ENCODE data around the gene TANK. TPM values are rescaled to one million over a fixed set of nuclear protein-coding genes. Genes with fewer than 3 reads are reported as not detected.

The TANK gene
- total and polyA plus RNA-seq, 2 of the 8 experiments (the other 6 are each of a cell fraction or from before 2014, with no cell fraction given), result 7.0 to 26.1 TPM

GRCh38 chr2:161239326-161240109, 79.3 kb downstream of the TANK start:
- peak in 1 of 2 experiments; percentile 73 for DNase-seq (ENCODE audit: low read depth in 1 of 2, low spot score in 2 of 2)
- no peak overlapping the region for H4K5ac ChIP-seq (ENCODE audit: insufficient read length, low read depth, low read length)
- H4K8ac ChIP-seq (ENCODE audit: extremely low read depth, insufficient read depth, low read length), result no peak overlapping the region
- H3K27ac ChIP-seq (ENCODE audit: low read depth, low read length), result no peak overlapping the region
- ChIA-PET CTCF (ENCODE audit: partially characterized antibody) (interaction anchor here (1.2 to 2.7 kb wide), 5 partner anchors 7 to 16 kb away, joined by 3 to 20 read pairs (median 7); no protein-coding TSS in a partner anchor), POLR2A (ENCODE audit: partially characterized antibody) (interaction anchor here (0.7 kb wide), 1 partner anchor 8 kb away, joined by 3 read pairs; no protein-coding TSS in a partner anchor)
- H3K4me2 ChIP-seq (ENCODE audit: insufficient read depth in 1 of 2, low read depth in 2 of 2, low read length in 2 of 2), result peak overlapping the region; percentile 94 to 98
- H3K79me1 ChIP-seq (ENCODE audit: low read depth, low read length), result no peaks in the 10 kb centered on the region
- H3K23ac ChIP-seq (ENCODE audit: insufficient read length), result no peak overlapping the region
- H3K23me2 ChIP-seq (ENCODE audit: low read depth, low read length), result peaks cover 22% of the 10 kb centered on the region; the same call in 1 of the 2 replicates
- H3K14ac ChIP-seq (ENCODE audit: insufficient read length), result no peak overlapping the region
- peak overlapping the region; percentile 52 to 79 (median 68) for H3K4me3 ChIP-seq (ENCODE audit: extremely low read depth in 1 of 4, insufficient read depth in 2 of 4, low read depth in 3 of 4, low read length in 4 of 4)
- H4K91ac ChIP-seq (replicated peaks; ENCODE audit: insufficient read length, low read length), result no peak overlapping the region
- H3K56ac ChIP-seq (replicated peaks; ENCODE audit: insufficient read length, low read depth, low read length), result no peak overlapping the region
- H3K4ac ChIP-seq (replicated peaks; ENCODE audit: insufficient read length, low read depth, low read length), result no peak overlapping the region
- H2BK15ac ChIP-seq (ENCODE audit: low read length), result no peak overlapping the region
- H3K9me3 ChIP-seq (ENCODE audit: insufficient read depth in 2 of 2, low read depth in 1 of 2, low read length in 1 of 2), result no peaks in the 10 kb centered on the region
- H3K36me3 ChIP-seq (ENCODE audit: control insufficient read depth in 2 of 4, insufficient read depth in 4 of 4, low read length in 3 of 4), result no peaks in the 10 kb centered on the region
- no peak overlapping the region for H2AK5ac ChIP-seq (ENCODE audit: low read depth, low read length)
- H2BK20ac ChIP-seq (ENCODE audit: low read length), result no peak overlapping the region
- H3K4me1 ChIP-seq (replicated peaks in 1 of 4; ENCODE audit: control insufficient read depth in 3 of 4, insufficient read depth in 4 of 4, low read length in 3 of 4), result peaks cover 0 to 9% (median 5%) of the 10 kb centered on the region in 4 experiments; a peak in 6 of 7 replicates
- TF ChIP-seq CTBP2 (IDR thresholded peaks at IDR 0.05; ENCODE audit: borderline replicate concordance, insufficient read depth, insufficient read length, low read length) (no peak), RBBP5 (IDR thresholded peaks at IDR 0.05; ENCODE audit: borderline replicate concordance, low read depth, low read length) (peak; percentile 24; the same call in 1 of the 2 replicates), CHD1 (IDR thresholded peaks at IDR 0.05; ENCODE audit: low read depth, low read length) (no peak), E2F6 (IDR thresholded peaks at IDR 0.05) (0 out of 2 replicates have a peak, but pooled peaks have one; percentile 32), EZH2 (IDR thresholded peaks at IDR 0.05; ENCODE audit: low read depth, low read length, severe bottlenecking) (peak; percentile 31), TAF7 (optimal IDR thresholded peaks at IDR 0.05; ENCODE audit: borderline replicate concordance, low read depth, low read length) (no peak), SUZ12 (IDR thresholded peaks at IDR 0.05; ENCODE audit: low read length) (peak; percentile 25; the same call in 1 of the 2 replicates), TBP (IDR thresholded peaks at IDR 0.05; ENCODE audit: low read depth, low read length) (no peak), RXRA (IDR thresholded peaks at IDR 0.05; ENCODE audit: insufficient read depth, low read depth, low read length) (0 out of 2 replicates have a peak, but pooled peaks have one; percentile 60)
- 9% methylated on average over 33 of the region's 47 CpGs; no CpG with 5 or more reads in 1 of the 2 experiments for WGBS, 2 experiments (ENCODE audit: extremely low coverage in 1 of 2, insufficient coverage in 1 of 2, insufficient read length in 1 of 2, insufficient replicate concordance in 2 of 2, low coverage in 1 of 2, low lambda C conversion rate in 2 of 2, missing lambda C conversion rate in 1 of 2)
- no peak overlapping the region for H3K18ac ChIP-seq (ENCODE audit: extremely low read depth, low read length)
- peak; percentile 32 for FAIRE-seq
- 0 out of 2 replicates have a peak overlapping the region, but pooled peaks have one; percentile 94 for H2BK12ac ChIP-seq (ENCODE audit: low read depth, low read length)
- H2BK120ac ChIP-seq (replicated peaks; ENCODE audit: low read depth, low read length), result no peak overlapping the region
- H3K9ac ChIP-seq (replicated peaks in 1 of 4; ENCODE audit: extremely low read depth in 1 of 4, low read depth in 3 of 4, low read length in 3 of 4), result peak overlapping the region in 2 of 4 experiments; percentile 26 to 61; a peak in 2 of 7 replicates
- H4K20me1 ChIP-seq (replicated peaks in 1 of 2; ENCODE audit: control insufficient read depth in 1 of 2, insufficient read depth in 2 of 2, low read length in 2 of 2), result peaks cover 0 to 2% of the 10 kb centered on the region in 2 experiments
- peak overlapping the region; percentile 91; the same call in 1 of the 2 replicates for H2AFZ ChIP-seq (ENCODE audit: low read length)
- H3K79me2 ChIP-seq (ENCODE audit: control insufficient read depth in 1 of 2, insufficient read depth in 2 of 2, low read length in 2 of 2), result no peaks in the 10 kb centered on the region
- H2BK5ac ChIP-seq (ENCODE audit: low read depth, low read length), result no peak overlapping the region
- peaks cover 1 to 48% (median 24%) of the 10 kb centered on the region in 4 experiments for H3K27me3 ChIP-seq (replicated peaks in 1 of 4; ENCODE audit: control insufficient read depth in 3 of 4, extremely low read depth in 1 of 4, insufficient read depth in 3 of 4, low read length in 3 of 4)

Data from H1 (cell line).